Heart left ventricle (tissue), 13 donors: ENCODE results near the gene DUSP15.

Experiments
- POLR2A ChIP-seq, 2 donors: fragments of 450-650 bp; IDR thresholded peaks; one replicate each; pipeline ENCODE4 v1.6.1; 2017; ENCODE audit warnings: antibody characterized with exemption in 2 of 2, mild to moderate bottlenecking in 2 of 2, moderate library complexity in 2 of 2
- TF ChIP-seq, protein P1 (sequence below), 12 donors: fragments of 200-600 bp; sonication (generic) in 4 of 12; IDR thresholded peaks; one replicate each; pipeline versions ENCODE4 v1.5.0 to v1.8.0; 2018 to 2022; ENCODE audit warnings: antibody characterized with exemption in 12 of 12, mild to moderate bottlenecking in 5 of 12
- donor health status: ischemic (EF 13 %, LVEDD 7.1; RV severe dilation, severe dysfunction).
- donor health status: DM: no; HTN: yes; CAD: no.
- donor health status: DM: no; HTN: no; CAD: no.
- donor health status: ischemic (EF 25% LVEDD 6.9; RV normal size, moderate dysfunction).
- donor health status: ischemic (EF 25% LVEDD 5.7; RV mildly dilated, moderate dysfunction).
- donor health status: ischemic (EF 35%, LVEDD 5.7; RV mildly dilated, moderate dysfunction).
- donor health status: nonischemic (EF 11% LVEDD 7.7; RV severe dilation, severe dysfunction).
- donor health status: DM: yes; HTN: yes; CAD: no.
- donor health status: PGD.
- donor health status: ischemic (EF 29% LVEDD 5.4; RV normal size, mild dysfunction).
- donor health status: nonischemic (EF 23%, LVEDD 6.1; RV moderate dilation, normal function).

GRCh38 chr20:31835977-31836852 is 34.1 kb downstream of the DUSP15 start:
- no peak for TF ChIP-seq POLR2A (IDR thresholded peaks at IDR 0.05)
- TF ChIP-seq, protein P1, sequence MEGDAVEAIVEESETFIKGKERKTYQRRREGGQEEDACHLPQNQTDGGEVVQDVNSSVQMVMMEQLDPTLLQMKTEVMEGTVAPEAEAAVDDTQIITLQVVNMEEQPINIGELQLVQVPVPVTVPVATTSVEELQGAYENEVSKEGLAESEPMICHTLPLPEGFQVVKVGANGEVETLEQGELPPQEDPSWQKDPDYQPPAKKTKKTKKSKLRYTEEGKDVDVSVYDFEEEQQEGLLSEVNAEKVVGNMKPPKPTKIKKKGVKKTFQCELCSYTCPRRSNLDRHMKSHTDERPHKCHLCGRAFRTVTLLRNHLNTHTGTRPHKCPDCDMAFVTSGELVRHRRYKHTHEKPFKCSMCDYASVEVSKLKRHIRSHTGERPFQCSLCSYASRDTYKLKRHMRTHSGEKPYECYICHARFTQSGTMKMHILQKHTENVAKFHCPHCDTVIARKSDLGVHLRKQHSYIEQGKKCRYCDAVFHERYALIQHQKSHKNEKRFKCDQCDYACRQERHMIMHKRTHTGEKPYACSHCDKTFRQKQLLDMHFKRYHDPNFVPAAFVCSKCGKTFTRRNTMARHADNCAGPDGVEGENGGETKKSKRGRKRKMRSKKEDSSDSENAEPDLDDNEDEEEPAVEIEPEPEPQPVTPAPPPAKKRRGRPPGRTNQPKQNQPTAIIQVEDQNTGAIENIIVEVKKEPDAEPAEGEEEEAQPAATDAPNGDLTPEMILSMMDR (IDR thresholded peaks at IDR 0.05), result no peak
